ENCODE data around the gene ETF1. TPM values are rescaled to one million over a fixed set of nuclear protein-coding genes. Genes with fewer than 3 reads are reported as not detected.

The ETF1 gene
- total RNA-seq, 1 donor from 2014 or later: 60.6 TPM

- TF ChIP-seq POLR2AphosphoS5 (IDR thresholded peaks at IDR 0.05; ENCODE audit: insufficient read depth in 1 of 2, low read depth in 1 of 2): no peak
- TF ChIP-seq POLR2A (IDR thresholded peaks at IDR 0.05): no peak
- no peak for TF ChIP-seq CTCF (IDR thresholded peaks at IDR 0.05)
- H3K27me3 ChIP-seq: no peaks in the 10 kb centered on the region
- intact Hi-C loops (cut with DNase I): no loop called here
- H3K4me3 ChIP-seq: no peak overlapping the region
- H3K4me1 ChIP-seq: peaks cover 6% of the 10 kb centered on the region
- no peaks in the 10 kb centered on the region for H3K36me3 ChIP-seq
- DNase-seq (ENCODE audit: extremely low spot score in 2 of 2): no peak
- no peak overlapping the region for H3K27ac ChIP-seq
- H3K9me3 ChIP-seq: no peaks in the 10 kb centered on the region
Observed at GRCh38 chr5:138580777-138581176, 37.7 kb upstream of the ETF1 start.

GRCh38 chr5:138580001-138580400, 37.0 kb upstream of the ETF1 start:
- no peak for DNase-seq (ENCODE audit: extremely low spot score in 2 of 2)
- Histone ChIP-seq H3K27me3 (no peaks in the 10 kb centered on the region), H3K9me3 (no peaks in the 10 kb centered on the region), H3K36me3 (no peaks in the 10 kb centered on the region), H3K4me3 (no peak overlapping the region), H3K4me1 (peaks cover 6% of the 10 kb centered on the region), H3K27ac (no peak overlapping the region)
- TF ChIP-seq POLR2A (IDR thresholded peaks at IDR 0.05): no peak
- intact Hi-C loops (cut with DNase I): no loop called here

GRCh38 chr5:138579517-138579863, 36.5 kb upstream of the ETF1 start:
- no peak for DNase-seq (ENCODE audit: extremely low spot score in 2 of 2)
- no peak overlapping the region for H3K4me3 ChIP-seq
- H3K4me1 ChIP-seq: peaks cover 7% of the 10 kb centered on the region
- TF ChIP-seq CTCF (IDR thresholded peaks at IDR 0.05) (peak in 1 of 3 experiments; percentile 7), POLR2AphosphoS5 (IDR thresholded peaks at IDR 0.05; ENCODE audit: insufficient read depth in 1 of 2, low read depth in 1 of 2) (no peak)
- intact Hi-C loops (cut with DNase I): loop anchor here (10.0 kb wide), 1 partner anchor 175 kb away; the partner anchor contains the start of gene CTNNA1
- H3K27ac ChIP-seq: peak overlapping the region; percentile 31
- no peaks in the 10 kb centered on the region for H3K9me3 ChIP-seq
- H3K27me3 ChIP-seq: no peaks in the 10 kb centered on the region
- H3K36me3 ChIP-seq: no peaks in the 10 kb centered on the region

- TF ChIP-seq CTCF (IDR thresholded peaks at IDR 0.05): no peak
- TF ChIP-seq POLR2AphosphoS5 (IDR thresholded peaks at IDR 0.05; ENCODE audit: insufficient read depth in 1 of 2, low read depth in 1 of 2): no peak
- no peak for TF ChIP-seq POLR2A (IDR thresholded peaks at IDR 0.05)
- Histone ChIP-seq H3K9me3 (no peaks in the 10 kb centered on the region), H3K36me3 (peaks cover under 1 to 11% of the 10 kb centered on the region in 2 donors), H3K27ac (no peak overlapping the region), H3K4me1 (peaks cover 27% of the 10 kb centered on the region), H3K4me3 (no peak overlapping the region), H3K27me3 (no peaks in the 10 kb centered on the region)
- no peak for DNase-seq (ENCODE audit: extremely low spot score in 2 of 2)
- intact Hi-C loops (cut with DNase I): loop anchor here (10.0 kb wide), 1 partner anchor 177 kb away; the partner anchor contains the start of gene CTNNA1
Observed at GRCh38 chr5:138577452-138577851, 34.4 kb upstream of the ETF1 start.

- intact Hi-C loops (cut with DNase I): loop anchor here (1.0 to 10.0 kb wide), 2 partner anchors 32 to 179 kb away; partner anchors contain the start of genes CTNNA1 and ETF1
Observed at GRCh38 chr5:138575194-138576015, 32.4 kb upstream of the ETF1 start, which contains the start of gene HSPA9. HSPA9 (minus strand) TSS chr5:138575401; CDS start chr5:138575318, 83 bp downstream.

More at GRCh38 chr5:138575194-138576015, 32.4 kb upstream of the ETF1 start, which contains the start of gene HSPA9:
- no peaks in the 10 kb centered on the region for H3K27me3 ChIP-seq
- TF ChIP-seq CTCF (IDR thresholded peaks at IDR 0.05) (peak in 2 of 3 experiments; percentile 10 to 16), POLR2AphosphoS5 (IDR thresholded peaks at IDR 0.05; ENCODE audit: insufficient read depth in 1 of 2, low read depth in 1 of 2) (peak; percentile 99), POLR2A (IDR thresholded peaks at IDR 0.05) (peak in 1 of 2 donors; percentile 91)
- H3K27ac ChIP-seq: peak within 1 kb of the TSS; percentile 99
- DNase-seq (ENCODE audit: extremely low spot score in 2 of 2): peak; percentile 99
- peak within 1 kb of the TSS; percentile 78 to 100 for H3K4me3 ChIP-seq
- no peaks in the 10 kb centered on the region for H3K9me3 ChIP-seq
- peaks cover 6 to 31% of the 10 kb centered on the region in 2 donors for H3K36me3 ChIP-seq
- H3K4me1 ChIP-seq: peaks cover 42% of the 10 kb centered on the region

Measured in vagina (tissue), 2 donors.